GM15510 (cell line): ENCODE results near the gene PTBP1.

Source experiments
- POLR2A ChIP-seq: IDR thresholded peaks from 3 replicates; pipeline ENCODE4 v1.6.1; 2011; ENCODE audit warnings: borderline replicate concordance; ENCODE audit not compliant: insufficient read length; ENCODE audit errors: extremely low read depth

PTBP1 gene

GRCh38 chr19:858868-859843 lies 61.9 kb downstream of the PTBP1 start, which contains the start of gene CFD:
TSS of gene CFD (plus strand) at chr19:859664. CDS start at chr19:859690, 26 bp downstream.
- no peak for TF ChIP-seq POLR2A

DNA sequence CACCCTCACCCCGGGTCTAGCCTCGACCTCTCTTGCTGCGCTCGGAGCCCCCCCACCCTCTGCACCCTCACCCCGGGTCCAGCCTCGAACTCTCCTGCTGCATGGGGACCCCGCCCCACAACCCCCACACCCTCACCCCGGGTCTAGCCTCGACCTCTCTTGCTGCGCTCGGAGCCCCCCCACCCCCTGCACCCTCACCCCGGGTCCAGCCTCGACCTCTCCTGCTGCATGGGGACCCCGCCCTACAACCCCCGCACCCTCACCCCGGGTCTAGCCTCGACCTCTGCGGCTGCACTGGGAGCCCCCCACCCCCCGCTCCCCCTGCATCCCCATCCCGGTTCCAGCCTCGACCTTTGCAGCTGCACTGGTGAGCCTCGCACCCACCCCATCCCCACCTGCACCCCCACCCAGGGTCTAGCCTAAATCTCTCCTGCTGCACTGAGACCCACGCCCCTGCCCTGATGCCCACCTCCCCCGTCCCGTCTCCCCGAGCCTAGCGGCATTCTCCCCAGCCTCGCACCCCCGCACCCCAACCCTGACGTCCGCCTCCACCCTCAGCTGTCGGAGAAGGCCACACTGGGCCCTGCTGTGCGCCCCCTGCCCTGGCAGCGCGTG lies 64.0 kb downstream of the PTBP1 start:
- TF ChIP-seq POLR2A: no peak
